IPS-15b (cell line): Measurements from ENCODE around the gene AMMECR1L.
"Not testable (repeated sequence)": the region's sequence is repeated elsewhere in the genome, so short reads cannot be mapped to it uniquely, and the experiment has no call there.

Source experiments
- H3K27me3 ChIP-seq: one replicate; pipeline ENCODE4 v1.6.1; 2013; ENCODE audit warnings: low read length; ENCODE audit not compliant: control insufficient read depth, insufficient read depth
- H3K36me3 ChIP-seq: one replicate; pipeline ENCODE4 v1.6.1; 2013; ENCODE audit warnings: low read length; ENCODE audit not compliant: control insufficient read depth, insufficient read depth
- H3K4me1 ChIP-seq: one replicate; pipeline ENCODE4 v1.6.1; 2013; ENCODE audit warnings: mild to moderate bottlenecking, low read length; ENCODE audit not compliant: control insufficient read depth, insufficient read depth
- H3K4me3 ChIP-seq: one replicate; pipeline ENCODE4 v1.5.1; 2013; ENCODE audit warnings: low read depth, low read length
- H3K9ac ChIP-seq: one replicate; pipeline ENCODE4 v1.6.1; 2013; ENCODE audit warnings: low read depth, mild to moderate bottlenecking, low read length
- H3K9me3 ChIP-seq: one replicate; pipeline ENCODE4 v1.6.1; 2013; ENCODE audit warnings: mild to moderate bottlenecking, low read length; ENCODE audit not compliant: control insufficient read depth, insufficient read depth

Gene AMMECR1L

DNA sequence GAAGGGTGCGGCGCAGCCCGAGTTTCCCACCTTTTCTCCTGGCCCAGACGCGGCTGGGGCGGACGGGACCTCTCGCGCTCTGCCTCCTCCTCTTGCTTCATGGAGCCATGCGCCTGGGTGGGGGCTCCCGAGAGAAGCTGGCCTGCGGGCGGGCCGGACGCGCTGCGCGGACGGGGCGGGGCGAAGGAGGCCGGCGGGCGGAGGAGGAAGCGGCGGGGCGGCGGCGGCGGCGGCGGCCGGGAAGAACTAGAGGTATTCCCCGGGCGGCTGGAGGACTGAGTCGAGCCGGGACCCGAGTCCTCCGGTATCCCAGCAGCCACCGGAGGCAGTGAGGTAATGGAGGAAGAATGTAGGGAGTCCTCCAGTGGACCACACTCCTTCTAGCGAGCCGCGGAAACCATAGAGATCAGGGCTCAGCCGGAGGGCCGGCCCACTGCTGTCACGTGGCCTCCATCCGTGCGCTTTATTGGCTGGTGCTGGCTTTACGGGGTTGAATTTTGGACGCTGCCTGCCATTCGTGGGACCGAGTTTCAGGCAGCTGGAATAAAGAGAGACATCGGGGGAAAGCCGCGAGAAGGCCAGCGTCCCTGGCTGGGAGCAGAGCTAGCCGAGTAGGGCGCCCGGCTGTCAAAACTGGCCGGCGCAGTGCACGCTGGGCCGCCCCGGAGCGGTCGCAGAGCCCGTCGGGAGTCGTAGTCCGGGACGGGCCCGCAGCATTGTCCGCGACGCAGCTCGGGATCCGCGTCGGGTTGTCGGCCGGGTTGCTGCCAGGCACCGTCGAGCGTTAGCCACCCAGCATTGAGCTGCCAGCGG is at the start of gene AMMECR1L:
Gene AMMECR1L, minus strand, starts transcription at position 177 of the 813 bp plus-strand sequence. CDS start 11,722 bp downstream, outside the sequence.
- not testable (repeated sequence) for H3K4me1 ChIP-seq, H3K27me3 ChIP-seq, H3K9me3 ChIP-seq, H3K36me3 ChIP-seq
- H3K4me3 ChIP-seq, result peak within 1 kb of the TSS; percentile 67
- peak within 1 kb of the TSS; percentile 65 for H3K9ac ChIP-seq

DNA sequence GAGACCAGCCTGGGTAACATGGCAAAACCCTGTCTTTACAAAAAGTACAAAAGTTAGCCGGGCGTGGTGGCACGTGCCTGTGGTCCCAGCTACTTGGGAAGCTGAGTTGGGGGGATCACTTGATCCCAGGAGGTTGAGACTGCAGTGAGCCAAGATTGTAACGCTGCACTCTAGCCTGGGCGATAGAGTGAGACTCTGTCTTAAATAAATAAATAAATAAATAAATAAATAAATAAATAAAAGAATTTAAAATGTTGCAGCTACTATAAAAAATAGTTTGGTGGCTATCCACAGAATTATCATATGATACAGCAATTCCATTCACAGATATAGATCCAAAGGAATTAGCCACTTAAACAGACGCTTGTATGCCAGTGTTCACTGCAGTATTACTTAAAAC is 49.6 kb upstream of the AMMECR1L start:
- H3K36me3 ChIP-seq, result no peaks in the 10 kb centered on the region
- no peak overlapping the region for H3K4me3 ChIP-seq
- no peaks in the 10 kb centered on the region for H3K4me1 ChIP-seq
- H3K27me3 ChIP-seq, result no peaks in the 10 kb centered on the region
- H3K9ac ChIP-seq, result no peak overlapping the region
- H3K9me3 ChIP-seq, result no peaks in the 10 kb centered on the region

DNA sequence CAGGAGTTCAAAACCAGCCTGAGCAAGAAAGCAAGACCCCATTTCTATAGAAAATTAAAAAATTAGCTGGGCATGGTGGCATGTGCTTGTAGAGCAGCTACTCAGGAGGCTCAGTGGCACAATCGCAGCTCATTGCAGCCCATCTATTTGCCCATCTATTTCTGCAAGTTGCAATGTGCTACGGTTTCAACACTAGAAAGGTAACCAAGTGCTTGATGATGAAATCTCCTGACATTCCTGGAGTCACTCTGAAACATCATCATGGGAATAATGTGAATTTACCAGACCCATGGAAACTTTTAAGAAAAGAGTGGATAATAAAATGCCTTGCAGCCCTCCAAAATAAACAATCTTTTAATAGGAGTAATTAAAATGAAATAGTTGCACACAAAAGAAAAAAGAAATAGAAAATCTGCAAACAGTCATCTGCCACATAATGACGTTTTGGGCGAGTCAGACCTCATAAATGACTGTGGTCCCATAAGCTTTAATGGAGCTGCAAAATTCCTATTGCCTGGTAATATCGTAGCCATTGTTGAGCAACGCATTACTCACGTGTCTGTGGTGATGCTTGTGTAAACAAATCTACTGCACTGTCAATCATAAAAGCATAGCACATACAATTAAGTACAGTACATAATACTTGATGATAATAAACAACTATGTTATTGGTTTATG is 46.6 kb upstream of the AMMECR1L start:
- no peak overlapping the region for H3K9ac ChIP-seq
- no peaks in the 10 kb centered on the region for H3K27me3 ChIP-seq
- no peaks in the 10 kb centered on the region for H3K4me1 ChIP-seq
- no peaks in the 10 kb centered on the region for H3K9me3 ChIP-seq
- H3K36me3 ChIP-seq, result no peaks in the 10 kb centered on the region
- H3K4me3 ChIP-seq, result no peak overlapping the region

DNA sequence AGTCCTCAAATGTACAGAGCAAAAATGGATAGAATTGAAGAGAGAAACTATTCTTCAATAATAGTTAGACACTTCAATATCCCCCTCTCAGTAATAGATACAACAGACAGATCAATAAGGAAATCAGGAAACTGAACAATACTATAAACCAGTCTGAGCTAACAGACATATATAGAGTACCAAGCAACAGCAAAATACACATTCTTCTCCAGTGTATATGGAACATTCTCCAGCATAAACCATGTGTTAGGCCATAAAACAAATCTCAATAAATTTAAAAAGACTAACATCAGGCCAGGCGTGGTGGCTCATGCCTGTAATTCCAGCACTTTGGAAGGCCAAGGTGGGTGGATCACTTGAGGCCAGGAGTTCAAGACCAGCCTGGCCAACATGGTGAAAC is 43.7 kb upstream of the AMMECR1L start:
- no peak overlapping the region for H3K4me3 ChIP-seq
- H3K36me3 ChIP-seq, result no peaks in the 10 kb centered on the region

DNA sequence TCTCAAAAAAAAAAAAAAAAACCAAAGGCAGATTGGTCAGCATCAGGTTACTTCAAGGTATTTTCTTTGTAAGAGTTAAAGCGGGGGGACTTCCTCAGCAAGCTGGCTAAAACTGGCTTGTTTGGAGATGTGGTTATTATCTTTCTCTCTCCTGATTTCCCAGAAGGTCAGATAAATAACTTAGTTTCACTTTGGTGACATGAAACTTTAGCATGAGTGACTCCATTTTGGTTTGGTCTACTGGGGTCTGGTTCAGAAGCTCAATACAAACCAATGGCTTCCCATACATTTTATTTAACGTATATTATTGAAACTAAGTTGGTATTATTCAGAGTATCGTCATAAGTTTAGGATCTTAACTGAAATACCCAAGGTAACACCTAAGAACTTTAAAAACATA is 41.6 kb upstream of the AMMECR1L start:
- Histone ChIP-seq H3K27me3 (no peaks in the 10 kb centered on the region), H3K4me3 (no peak overlapping the region), H3K36me3 (no peaks in the 10 kb centered on the region), H3K9ac (no peak overlapping the region), H3K9me3 (no peaks in the 10 kb centered on the region), H3K4me1 (no peaks in the 10 kb centered on the region)

More for the DNA sequence above, 43.7 kb upstream of the AMMECR1L start:
- Histone ChIP-seq H3K4me1 (no peaks in the 10 kb centered on the region), H3K9ac (no peak overlapping the region), H3K9me3 (no peaks in the 10 kb centered on the region), H3K27me3 (no peaks in the 10 kb centered on the region)

DNA sequence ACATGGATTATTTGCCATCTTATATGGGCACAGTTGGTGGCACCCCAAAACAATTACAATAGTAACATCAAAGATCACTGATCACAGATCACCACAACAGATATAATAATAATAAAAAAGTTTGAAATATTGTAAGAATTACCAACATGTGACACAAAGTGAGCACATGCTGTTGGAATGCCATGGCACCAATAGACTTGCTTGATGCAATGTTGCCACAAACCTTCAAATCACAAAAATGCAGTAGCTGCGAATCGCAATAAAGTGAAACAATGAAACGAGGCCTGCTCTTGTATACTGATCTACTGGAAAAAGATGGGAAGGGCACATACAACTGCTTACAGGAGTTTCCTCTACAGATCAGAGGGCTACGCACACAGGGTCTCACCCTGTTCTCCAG is 32.2 kb upstream of the AMMECR1L start:
- H3K4me1 ChIP-seq, result no peaks in the 10 kb centered on the region
- H3K27me3 ChIP-seq, result no peaks in the 10 kb centered on the region
- no peaks in the 10 kb centered on the region for H3K36me3 ChIP-seq
- no peak overlapping the region for H3K9ac ChIP-seq
- H3K9me3 ChIP-seq, result no peaks in the 10 kb centered on the region
- no peak overlapping the region for H3K4me3 ChIP-seq

DNA sequence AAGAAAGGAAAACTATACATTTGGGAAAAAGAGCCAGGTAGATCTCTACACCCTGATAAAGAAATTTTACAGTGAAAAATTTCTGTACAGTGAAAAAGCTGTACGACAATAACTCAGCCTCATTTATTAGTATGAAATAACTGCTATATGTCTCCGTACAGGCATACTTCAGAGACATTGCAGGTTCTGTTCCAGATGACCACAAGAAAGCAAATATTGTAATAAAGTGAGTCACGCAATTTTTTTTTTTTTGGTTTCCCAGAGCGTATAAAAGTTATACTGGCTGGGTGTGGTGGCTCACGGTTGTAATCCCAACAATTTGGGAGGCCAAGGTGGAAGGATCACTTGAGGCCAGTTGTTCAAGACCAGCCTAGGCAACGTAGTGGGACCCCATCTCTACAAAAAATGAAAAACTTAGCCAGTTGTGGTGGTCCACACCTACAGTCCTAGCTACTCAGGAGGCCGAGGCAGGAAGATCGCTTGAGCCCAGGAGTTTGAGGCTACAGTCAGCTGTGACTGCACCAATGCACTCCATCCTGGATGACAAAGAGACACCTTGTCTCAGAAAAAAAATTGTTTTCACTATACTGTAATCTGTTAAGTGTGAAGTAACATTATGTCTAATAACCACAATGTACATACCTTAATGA is 28.2 kb upstream of the AMMECR1L start:
- Histone ChIP-seq H3K27me3 (no peaks in the 10 kb centered on the region), H3K9me3 (no peaks in the 10 kb centered on the region), H3K4me1 (no peaks in the 10 kb centered on the region), H3K4me3 (no peak overlapping the region), H3K36me3 (no peaks in the 10 kb centered on the region), H3K9ac (no peak overlapping the region)

DNA sequence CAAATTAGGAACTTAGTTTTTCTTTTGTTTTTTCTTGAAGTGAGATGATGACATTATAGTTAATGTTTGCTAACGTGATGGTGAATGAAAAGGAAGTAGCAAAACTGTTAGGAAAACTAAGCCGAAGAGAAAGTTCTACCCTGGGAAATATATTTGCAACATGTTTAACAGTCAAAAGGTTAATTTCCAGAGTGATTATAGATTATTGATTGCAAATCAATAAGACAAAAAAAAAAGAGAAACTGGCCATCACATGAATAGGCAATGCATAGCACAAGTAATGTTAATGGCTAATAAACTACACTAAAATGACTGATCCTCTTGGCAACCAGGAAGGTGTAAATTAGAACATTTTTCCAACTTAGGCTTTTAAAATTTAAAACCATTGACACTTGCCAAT is 26.0 kb upstream of the AMMECR1L start:
- no peaks in the 10 kb centered on the region for H3K27me3 ChIP-seq
- H3K4me1 ChIP-seq, result no peaks in the 10 kb centered on the region
- no peak overlapping the region for H3K9ac ChIP-seq
- H3K4me3 ChIP-seq, result no peak overlapping the region
- H3K36me3 ChIP-seq, result no peaks in the 10 kb centered on the region
- no peaks in the 10 kb centered on the region for H3K9me3 ChIP-seq

DNA sequence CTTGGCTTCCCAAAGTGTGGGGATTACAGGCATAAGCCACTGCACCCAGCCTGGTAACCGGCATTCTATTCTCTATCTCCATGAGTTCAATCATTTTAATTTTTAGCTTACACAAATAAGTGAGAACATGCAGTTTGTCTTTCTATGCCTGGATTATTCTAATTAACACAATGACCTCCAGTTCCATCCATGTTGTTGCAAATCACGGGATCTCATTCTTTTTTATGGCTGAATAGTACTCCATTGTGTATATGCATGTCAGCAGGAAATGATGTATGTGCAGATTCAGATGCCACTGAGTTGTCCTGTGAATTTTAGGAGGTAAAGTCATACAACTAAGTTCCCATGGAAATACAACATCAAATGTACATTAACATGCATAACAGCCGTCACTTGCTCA is 24.7 kb upstream of the AMMECR1L start:
- no peak overlapping the region for H3K4me3 ChIP-seq
- H3K4me1 ChIP-seq, result no peaks in the 10 kb centered on the region
- no peak overlapping the region for H3K9ac ChIP-seq
- H3K36me3 ChIP-seq, result no peaks in the 10 kb centered on the region
- no peaks in the 10 kb centered on the region for H3K27me3 ChIP-seq
- H3K9me3 ChIP-seq, result no peaks in the 10 kb centered on the region

DNA sequence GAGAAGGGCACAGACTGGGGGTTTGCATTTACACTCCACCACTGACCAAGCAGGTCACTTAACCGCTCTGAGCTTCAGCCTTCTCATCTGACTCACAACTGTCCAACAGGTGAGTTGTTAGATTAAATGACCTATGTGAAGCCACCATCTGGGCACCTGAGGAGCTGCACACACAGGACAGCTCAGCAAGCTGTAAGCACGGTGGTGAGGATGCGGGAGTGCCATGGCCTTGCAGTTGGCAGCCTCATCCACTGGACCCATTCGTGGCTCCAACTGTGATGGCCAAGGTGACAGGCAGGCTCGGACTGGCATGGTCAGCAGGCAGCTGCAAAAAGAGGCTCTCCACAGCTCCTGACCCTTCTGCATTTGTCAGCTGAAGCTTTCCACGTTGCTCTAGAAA is 23.3 kb upstream of the AMMECR1L start:
- H3K9me3 ChIP-seq, result no peaks in the 10 kb centered on the region
- H3K27me3 ChIP-seq, result no peaks in the 10 kb centered on the region
- H3K4me3 ChIP-seq, result no peak overlapping the region
- H3K4me1 ChIP-seq, result no peaks in the 10 kb centered on the region
- no peaks in the 10 kb centered on the region for H3K36me3 ChIP-seq
- H3K9ac ChIP-seq, result no peak overlapping the region

DNA sequence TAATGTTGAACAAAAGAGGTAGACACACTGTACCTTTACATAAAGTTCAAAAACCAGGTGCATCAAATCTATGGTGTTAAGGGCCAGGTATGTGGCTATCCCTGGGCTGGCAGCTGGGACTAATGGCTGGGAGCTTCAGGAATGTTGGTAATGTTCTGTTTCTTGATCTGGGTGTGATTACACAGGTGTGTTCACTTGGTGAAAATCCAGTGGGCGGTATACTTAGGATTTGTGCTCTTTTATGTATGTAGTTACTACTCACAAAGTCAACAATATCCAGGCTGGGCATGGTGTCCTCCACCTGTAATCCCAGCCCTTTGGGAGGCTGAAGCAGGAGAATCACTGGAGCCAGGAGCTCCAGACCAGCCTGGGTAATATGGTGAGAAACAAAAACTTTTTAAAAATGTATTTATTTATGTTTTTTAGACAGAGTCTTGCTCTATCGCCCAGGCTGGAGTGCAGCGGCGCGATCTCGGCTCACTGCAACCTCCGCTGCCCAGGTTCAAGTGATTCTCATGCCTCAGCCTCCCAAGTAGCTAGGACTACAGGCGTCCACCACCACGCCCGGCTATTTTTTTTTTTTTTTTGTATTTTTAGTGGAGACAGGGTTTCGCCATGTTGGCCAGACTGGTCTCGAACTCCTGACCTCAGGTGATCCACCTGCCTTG is 22.1 kb upstream of the AMMECR1L start:
- not testable (repeated sequence) for H3K4me3 ChIP-seq, H3K36me3 ChIP-seq, H3K9ac ChIP-seq, H3K27me3 ChIP-seq, H3K9me3 ChIP-seq, H3K4me1 ChIP-seq
